NCI-H82 treated with DMSO at 0.1 percent for 48 hours (cell line): Measurements from ENCODE around the gene TAF7.
A peak's percentile ranks its signal among the peaks of the same experiment; 100 is the strongest.
"Not testable (repeated sequence)": the region's sequence is repeated elsewhere in the genome, so short reads cannot be mapped to it uniquely, and the experiment has no call there.

Experiments
- DNase-seq: peaks from one replicate; lab custom pipeline; 2025; ENCODE audit not compliant: unreplicated experiment; lab: John Stamatoyannopoulos, UW

TAF7 gene, protein sequence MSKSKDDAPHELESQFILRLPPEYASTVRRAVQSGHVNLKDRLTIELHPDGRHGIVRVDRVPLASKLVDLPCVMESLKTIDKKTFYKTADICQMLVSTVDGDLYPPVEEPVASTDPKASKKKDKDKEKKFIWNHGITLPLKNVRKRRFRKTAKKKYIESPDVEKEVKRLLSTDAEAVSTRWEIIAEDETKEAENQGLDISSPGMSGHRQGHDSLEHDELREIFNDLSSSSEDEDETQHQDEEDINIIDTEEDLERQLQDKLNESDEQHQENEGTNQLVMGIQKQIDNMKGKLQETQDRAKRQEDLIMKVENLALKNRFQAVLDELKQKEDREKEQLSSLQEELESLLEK

DNA sequence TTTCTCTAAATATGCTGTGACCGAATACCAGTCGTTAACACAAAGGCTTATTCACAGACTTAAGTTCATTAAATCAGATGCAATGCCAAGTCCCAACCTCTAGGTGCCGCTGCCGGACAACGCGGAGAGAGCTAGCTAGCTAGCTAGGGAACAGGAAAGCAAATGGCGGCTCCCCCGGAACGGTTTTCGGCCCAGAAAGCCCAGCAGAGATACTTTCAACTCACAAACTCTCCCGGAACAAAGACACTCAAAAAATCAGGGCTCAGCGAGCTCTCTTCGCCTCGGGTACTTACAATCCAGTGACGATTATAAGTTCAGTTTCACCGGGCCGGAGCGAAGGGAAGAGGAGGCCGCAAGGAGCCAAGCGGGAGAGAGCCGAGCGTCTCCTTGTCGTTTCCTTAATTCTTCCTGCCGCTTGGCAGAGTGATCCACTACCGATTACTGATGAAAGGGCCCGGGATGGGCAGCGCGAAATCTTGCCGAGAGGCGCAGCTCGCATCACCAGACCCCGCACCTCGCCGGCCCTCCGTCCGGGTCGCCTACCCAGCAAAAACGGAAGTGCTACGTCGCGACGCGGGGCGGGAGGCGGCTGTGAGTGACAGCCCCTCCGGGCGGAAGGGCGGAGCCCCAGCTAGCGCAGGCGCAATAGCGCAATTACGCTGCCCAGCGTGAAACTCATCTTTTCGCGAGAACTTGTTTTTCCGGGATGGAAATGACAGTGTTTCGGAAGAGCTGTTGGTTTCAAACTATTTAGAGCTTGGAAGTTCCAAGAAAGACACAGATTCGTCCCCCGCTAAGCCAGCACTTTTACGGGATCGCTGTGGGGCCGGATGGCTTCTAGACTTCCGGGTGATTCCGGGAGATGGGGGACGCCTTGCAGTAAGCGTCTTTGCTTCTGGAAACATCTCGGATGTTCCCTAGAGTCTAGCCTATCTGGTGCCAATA, at the start of gene TAF7:
TAF7 (minus strand) TSS at position 560 of the 945 bp plus-strand sequence. CDS start 740 bp downstream, outside the sequence.
- peak; percentile 27 for DNase-seq

DNA sequence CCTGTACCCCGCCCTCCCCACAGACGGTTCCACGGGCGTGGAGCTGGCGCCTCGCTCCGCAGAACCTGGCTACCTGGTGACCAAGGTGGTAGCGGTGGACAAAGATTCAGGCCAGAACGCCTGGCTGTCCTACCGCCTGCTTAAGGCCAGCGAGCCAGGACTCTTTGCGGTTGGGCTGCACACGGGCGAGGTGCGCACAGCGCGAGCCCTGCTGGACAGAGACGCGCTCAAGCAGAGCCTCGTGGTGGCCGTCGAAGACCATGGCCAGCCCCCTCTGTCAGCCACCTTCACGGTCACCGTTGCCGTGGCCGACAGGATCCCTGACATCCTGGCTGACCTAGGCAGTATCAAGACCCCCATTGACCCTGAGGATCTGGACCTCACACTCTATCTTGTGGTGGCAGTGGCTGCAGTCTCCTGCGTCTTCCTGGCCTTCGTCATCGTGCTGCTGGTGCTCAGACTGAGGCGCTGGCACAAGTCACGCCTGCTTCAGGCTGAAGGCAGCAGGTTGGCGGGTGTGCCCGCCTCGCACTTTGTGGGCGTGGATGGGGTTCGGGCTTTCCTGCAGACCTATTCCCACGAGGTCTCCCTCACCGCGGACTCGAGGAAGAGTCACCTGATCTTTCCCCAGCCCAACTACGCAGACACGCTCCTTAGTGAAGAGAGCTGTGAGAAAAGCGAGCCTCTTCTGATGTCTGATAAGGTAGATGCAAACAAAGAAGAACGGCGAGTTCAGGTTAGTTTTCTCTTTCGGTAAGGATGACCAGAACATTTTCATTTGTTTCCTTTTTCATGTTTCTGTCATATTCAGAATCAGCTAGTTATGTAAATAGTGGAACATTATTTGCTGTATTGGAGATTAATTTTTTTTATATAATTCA, 45.7 kb upstream of the TAF7 start:
- no peak for DNase-seq

DNA sequence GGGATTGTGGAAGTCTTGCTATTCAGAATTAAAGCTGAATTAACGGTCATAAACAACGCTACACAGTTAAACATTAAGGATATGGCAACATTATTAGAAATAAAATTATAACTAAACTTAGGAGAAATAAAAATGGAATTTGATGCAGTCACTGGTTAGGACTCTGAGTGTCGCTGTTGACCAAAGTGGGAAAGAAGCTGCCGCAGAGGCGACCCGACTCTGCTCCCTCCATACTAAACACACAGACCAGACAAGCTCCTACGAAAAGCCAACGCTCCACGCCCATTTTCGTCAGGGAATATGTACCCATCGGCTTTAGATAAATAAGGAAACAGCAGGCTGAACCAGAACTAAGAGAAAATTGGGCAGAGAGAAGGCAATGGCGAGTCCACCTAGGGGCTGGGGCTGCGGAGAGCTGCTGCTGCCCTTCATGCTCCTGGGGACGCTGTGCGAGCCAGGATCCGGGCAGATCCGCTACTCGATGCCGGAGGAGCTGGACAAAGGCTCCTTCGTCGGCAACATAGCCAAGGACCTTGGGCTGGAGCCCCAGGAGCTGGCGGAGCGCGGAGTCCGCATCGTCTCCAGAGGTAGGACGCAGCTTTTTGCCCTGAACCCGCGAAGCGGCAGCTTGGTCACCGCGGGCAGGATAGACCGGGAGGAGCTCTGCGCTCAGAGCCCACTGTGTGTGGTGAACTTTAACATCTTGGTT, 43.5 kb upstream of the TAF7 start, which contains the start of gene PCDHGA5:
PCDHGA5 (plus strand) TSS at position 211 of the 709 bp plus-strand sequence; CDS start at position 380, 169 bp downstream.
- DNase-seq, result no peak

DNA sequence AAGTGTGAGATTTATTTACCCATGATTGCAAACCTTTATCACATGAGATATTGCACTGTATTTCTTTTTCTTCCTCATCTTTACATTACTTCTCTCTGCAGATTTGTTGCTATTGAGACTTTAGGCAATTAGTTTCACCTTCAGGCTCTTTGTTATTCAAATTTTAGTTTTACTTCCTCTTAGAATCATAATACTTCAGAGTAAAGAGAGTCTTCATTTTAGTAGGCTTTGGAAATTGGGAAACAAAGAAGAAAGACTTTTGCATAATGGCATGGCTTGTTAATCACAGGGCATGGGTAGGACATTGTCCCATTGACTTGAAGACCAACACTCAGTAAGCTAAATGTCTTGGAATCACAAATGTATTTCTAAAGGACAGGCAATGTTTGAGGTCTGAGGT, 42.1 kb upstream of the TAF7 start:
- no peak for DNase-seq

DNA sequence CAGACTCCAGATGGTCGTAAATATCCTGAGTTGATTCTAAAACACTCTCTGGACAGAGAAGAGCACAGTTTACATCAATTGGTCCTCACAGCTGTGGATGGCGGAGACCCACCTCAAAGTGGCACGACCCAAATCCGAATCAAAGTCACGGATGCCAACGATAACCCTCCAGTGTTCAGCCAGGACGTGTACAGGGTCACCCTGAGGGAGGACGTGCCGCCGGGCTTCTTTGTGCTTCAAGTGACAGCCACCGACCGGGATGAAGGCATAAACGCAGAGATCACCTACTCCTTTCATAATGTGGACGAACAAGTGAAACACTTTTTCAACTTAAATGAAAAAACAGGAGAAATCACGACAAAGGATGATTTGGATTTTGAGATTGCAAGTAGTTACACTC, 40.1 kb upstream of the TAF7 start:
- no peak for DNase-seq

DNA sequence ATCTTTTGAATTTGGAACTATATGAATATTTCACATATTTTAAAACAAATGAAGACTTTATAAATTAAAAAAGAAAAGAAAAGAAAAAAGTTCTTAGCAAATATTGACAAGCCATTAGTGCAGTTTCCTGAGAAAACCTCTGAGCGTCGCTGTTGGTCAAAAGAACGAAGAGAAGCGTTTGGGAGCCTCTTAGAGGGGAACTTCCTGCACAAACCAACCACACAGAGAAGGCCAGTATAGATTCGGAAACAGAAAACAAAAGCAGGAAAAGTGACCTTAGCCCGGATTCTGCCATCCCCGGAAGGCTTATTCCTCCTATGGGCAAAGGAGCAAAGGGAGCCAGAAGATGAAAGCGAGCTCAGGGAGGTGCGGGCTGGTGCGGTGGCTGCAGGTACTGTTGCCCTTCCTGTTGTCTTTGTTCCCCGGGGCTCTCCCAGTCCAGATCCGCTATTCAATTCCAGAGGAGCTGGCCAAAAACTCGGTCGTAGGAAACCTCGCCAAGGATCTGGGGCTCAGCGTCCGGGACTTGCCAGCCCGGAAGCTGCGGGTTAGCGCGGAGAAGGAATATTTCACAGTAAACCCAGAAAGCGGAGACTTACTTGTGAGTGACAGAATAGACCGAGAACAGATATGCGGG, 39.3 kb upstream of the TAF7 start, which contains the start of gene PCDHGB2:
PCDHGB2 (plus strand) TSS at position 205 of the 637 bp plus-strand sequence; CDS start at position 347, 142 bp downstream.
- DNase-seq, result no peak

DNA sequence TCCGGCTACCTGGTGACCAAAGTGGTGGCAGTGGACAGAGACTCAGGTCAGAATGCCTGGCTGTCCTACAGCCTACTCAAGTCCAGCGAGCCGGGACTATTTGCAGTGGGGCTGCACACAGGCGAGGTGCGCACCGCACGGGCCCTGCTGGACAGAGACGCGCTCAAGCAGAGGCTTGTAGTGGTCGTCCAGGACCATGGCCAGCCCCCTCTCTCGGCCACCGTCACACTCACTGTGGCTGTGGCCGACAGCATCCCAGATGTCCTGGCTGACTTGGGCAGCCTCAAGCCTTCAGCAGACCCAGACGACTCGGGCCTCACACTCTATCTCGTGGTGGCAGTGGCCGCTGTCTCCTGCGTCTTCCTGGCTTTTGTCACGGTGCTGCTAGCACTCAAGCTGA, 36.4 kb upstream of the TAF7 start:
- DNase-seq, result no peak

DNA sequence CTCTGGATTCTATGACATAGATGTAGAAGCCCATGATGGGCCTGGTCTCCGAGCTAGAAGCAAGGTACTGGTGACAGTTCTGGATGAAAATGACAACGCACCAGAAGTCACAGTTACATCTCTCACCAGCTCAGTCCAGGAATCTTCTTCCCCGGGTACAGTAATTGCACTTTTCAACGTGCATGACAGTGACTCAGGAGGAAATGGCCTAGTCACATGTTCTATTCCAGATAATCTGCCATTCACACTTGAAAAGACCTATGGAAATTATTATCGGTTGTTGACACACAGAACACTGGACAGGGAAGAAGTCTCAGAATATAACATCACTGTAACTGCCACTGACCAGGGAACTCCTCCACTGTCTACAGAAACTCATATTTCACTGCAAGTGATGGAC, 35.5 kb upstream of the TAF7 start:
- no peak for DNase-seq

DNA sequence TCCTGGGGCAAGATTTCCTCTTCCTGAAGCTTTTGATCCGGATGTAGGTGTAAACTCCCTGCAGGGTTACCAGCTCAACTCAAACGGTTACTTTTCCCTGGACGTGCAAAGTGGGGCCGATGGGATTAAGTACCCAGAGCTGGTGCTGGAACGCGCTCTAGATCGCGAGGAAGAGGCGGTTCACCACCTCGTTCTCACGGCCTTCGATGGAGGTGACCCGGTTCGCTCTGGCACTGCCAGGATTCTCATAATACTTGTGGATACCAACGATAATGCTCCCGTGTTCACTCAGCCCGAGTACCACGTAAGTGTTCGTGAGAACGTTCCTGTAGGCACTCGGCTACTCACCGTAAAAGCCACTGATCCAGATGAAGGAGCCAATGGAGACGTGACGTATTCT, 35.1 kb upstream of the TAF7 start:
- DNase-seq, result no peak

DNA sequence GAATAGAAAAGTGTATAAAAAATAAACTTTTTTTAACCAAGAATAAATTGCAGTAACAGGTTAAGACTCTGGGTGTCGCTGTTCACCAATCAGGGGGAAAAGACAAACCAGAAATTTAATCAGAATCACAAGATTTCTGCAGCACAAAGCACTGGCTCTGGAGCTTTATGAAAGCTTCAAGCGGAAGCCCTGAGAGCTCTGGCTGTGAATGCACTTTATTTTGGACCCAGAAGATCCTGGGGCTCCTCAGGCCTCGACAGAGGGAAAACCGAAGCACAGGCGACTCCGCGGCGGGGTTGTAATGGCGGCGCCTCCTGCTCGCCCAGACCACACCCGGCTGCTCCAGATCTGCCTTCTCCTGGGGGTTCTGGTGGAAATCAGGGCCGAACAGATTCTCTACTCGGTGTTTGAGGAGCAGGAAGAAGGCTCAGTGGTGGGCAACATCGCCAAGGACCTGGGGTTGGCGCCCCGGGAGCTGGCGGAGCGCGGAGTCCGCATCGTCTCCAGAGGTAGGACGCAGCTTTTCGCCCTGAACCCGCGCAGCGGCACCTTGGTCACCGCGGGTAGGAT, 34.4 kb upstream of the TAF7 start, which contains the start of gene PCDHGA4:
PCDHGA4 (plus strand) TSS at position 122 of the 570 bp plus-strand sequence; CDS start at position 209, 87 bp downstream.
- DNase-seq, result no peak

DNA sequence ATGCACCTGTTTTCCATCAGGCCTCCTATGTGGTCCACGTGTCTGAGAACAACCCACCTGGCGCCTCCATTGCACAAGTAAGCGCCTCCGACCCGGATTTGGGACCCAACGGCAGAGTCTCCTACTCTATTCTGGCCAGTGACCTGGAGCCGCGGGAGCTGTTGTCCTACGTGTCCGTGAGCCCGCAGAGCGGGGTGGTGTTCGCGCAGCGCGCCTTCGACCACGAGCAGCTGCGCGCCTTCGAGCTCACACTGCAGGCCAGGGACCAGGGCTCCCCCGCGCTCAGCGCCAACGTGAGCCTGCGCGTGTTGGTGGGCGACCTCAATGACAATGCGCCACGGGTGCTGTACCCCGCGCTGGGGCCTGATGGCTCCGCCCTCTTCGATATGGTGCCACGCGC, 31.0 kb upstream of the TAF7 start:
- no peak for DNase-seq

DNA sequence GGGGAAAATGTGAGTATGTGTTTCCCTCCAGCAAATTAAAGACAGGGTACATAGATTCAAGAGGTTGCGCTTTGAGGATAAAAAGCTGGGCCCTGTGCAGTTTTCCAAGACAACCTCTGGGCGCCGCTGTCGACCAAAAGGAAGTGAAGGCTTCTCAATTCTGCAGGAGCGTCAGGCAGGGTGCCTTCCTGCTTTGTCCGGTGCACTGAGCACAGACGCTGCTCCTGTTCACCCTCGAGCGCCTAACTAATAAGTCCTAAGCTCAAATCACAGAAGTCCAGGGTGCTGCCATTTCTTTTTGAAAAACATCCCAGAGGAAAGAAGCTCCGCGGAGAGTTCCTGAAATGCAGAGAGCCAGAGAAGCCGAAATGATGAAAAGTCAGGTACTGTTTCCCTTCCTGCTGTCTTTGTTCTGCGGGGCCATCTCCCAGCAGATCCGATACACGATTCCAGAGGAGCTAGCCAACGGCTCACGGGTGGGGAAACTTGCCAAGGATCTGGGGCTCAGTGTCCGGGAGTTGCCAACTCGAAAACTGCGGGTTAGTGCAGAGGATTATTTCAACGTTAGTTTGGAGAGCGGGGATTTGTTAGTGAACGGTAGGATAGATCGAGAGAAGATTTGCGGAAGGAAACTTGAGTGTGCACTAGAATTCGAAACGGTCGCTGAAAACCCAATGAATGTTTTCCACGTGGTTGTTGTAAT, 29.5 kb upstream of the TAF7 start, which contains the start of gene PCDHGB1:
PCDHGB1 (plus strand) TSS at position 183 of the 703 bp plus-strand sequence; CDS start at position 345, 162 bp downstream.
- DNase-seq, result peak; percentile 17

DNA sequence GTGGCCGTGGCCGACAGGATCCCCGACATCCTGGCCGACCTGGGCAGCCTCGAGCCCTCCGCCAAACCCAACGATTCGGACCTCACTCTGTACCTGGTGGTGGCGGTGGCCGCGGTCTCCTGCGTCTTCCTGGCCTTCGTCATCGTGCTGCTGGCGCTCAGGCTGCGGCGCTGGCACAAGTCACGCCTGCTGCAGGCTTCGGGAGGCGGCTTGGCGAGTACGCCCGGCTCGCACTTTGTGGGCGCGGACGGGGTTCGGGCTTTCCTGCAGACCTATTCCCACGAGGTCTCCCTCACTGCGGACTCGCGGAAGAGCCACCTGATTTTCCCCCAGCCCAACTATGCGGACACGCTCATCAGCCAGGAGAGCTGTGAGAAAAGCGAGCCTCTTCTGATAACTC, 25.4 kb upstream of the TAF7 start:
- not testable (repeated sequence) for DNase-seq

DNA sequence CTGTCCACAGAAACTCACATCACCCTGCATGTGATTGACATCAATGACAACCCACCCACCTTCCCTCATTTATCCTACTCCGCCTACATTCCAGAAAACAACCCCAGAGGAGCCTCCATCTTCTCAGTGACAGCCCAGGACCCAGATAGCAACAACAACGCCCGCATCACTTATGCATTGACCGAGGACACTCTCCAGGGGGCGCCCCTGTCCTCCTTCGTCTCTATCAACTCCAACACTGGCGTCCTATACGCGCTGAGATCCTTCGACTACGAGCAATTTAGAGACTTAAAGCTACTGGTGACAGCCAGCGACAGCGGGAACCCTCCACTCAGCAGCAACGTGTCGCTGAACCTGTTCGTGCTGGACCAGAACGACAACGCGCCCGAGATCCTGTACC, 24.7 kb upstream of the TAF7 start:
- no peak for DNase-seq

DNA sequence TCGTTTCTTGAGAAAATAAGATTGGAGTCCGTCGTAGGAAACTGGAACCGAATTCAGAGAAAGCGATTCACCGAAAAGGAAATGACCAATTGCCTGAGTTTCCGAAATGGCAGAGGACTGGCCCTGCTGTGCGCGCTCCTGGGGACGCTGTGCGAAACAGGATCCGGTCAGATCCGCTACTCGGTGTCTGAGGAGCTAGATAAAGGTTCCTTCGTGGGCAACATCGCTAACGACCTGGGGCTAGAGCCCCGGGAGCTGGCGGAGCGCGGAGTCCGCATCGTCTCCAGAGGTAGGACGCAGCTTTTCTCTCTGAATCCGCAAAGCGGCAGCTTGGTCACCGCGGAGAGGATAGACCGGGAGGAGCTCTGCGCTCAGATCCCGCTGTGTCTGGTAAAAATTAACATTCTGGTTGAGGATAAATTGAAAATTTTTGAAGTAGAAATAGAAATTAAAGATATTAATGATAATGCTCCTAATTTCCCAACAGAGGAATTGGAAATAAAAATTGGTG, 23.4 kb upstream of the TAF7 start:
- DNase-seq, result no peak

DNA sequence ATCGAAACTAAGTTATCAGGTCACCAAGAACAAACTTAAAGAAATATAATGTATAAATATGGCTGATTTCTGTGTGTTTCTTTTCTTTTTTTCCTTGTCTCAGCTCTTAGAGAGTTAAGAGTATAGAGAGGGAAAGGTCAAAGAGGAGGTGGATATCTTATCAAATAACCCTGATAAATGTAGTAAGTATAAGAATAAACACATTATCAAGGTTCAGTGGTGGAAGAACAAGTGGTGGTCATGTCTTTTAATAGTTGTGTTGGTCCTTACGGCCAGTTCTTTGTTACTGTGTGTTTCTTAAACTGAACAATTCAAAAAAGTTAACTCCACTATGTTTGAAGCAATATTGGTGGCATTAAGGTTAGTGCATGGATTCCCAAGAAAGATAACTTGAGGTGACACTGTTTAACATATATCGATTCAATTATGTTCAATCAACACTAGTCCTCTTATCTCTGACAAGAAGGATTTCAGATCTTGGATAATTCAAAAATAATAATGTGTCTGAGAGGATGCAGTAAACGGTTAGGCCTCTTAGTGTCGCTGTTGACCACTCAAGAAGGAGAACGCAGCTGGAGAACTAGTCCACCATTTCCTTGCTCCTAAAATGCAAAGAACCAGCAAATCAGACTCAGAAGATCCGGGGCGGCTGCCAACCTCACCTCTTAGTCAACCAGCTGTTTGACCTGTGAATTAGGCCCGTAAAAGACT, 22.8 kb upstream of the TAF7 start, which contains the start of gene PCDHGA3:
PCDHGA3 (plus strand) TSS at position 588 of the 711 bp plus-strand sequence. CDS start 205 bp downstream, outside the sequence.
- no peak for DNase-seq

DNA sequence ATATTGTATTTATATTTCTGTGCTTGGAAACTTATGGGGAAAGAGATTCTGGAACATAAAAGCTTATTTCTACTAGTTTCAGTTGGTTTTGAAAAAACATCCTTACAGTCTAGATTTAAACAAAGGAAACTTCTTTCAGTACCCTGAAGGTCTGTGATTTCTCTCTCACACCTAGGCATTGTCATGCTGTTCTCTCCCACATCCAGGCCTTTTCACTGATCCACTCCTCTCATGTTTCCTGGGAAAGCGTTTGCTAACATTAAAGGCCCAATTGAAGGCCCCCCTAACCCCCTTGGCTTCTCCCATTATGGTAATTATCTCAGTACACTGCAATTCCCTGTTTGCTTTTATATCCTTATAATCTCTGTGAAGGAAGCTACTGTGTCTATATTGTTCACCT, 22.2 kb upstream of the TAF7 start:
- DNase-seq, result no peak
